ENCODE data around the gene NPB.

Gene NPB

GRCh38 chr17:81899514-81900166, 2.4 kb upstream of the NPB start:
- no peak for DNase-seq

DNA sequence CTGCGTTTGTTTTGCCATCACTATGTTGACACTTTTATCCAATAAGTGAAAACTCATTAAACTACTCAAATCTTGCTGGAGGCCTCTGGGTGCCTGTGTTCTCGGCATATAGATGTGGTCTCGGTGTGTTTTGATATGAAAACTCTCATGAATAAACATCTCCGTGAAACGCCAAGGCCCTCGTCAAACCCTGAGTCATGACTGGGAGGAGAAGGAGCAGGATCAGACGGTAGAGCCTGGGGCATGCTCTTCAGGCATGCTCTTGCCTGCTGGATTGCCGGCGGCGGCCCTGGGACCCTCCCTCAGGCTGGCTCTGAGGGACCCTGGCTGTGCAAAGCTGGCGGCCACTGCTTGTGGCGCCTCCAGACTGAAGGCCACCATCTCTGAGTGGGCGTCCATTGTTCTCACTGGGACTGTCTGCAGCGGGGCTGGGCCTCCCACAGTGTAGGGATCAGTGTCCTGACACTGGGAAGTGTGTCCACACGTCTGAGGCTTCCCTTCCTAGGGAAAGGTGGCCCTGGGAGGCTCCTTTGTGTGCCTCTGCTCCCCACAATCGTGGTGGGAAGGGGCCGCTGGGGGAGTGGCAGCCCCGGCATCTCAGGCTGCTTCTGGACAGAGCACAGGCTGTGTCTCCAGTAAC, 1.7 kb upstream of the NPB start:
- DNase-seq = no peak

- no peak for DNase-seq
Measured at GRCh38 chr17:81901167-81902022, 643 bp upstream of the NPB start.

DNA sequence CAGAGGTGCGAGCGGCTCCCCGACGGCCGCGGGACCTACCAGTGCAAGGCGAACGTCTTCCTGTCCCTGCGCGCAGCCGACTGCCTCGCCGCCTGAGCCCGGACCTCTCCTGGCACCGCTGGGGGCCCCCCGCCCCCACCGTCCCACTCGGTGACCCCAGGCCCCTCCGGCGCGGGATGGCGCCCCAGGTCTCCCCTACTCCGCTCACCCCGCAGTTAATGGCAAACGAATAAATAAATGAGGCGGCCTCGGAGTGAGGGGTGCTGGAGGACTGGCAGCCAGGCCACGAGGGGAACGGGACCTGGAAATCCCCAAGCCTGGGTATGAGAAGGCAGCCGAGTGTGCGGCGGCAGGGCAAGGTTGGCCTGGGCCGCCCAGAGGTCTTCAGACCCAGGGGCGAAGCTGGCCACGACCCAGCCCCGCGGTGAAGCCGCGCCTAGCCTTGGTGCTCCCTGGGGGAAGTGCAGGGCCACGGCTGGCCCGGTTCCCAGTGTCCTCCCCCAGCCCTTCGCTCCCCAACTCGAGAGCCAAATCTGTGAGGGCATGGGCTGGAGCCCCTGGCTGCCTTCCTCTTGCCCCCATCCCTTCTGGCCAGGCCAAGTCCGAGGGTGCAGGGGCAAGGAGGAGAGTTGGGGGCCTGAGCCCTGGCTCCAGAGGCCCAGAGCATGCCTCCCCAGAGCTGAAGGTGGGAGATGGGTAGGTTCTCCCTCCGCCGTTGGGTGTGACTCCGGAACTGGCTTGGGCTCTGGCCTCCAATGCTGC, 796 bp downstream of the NPB start:
- no peak for DNase-seq

DNA sequence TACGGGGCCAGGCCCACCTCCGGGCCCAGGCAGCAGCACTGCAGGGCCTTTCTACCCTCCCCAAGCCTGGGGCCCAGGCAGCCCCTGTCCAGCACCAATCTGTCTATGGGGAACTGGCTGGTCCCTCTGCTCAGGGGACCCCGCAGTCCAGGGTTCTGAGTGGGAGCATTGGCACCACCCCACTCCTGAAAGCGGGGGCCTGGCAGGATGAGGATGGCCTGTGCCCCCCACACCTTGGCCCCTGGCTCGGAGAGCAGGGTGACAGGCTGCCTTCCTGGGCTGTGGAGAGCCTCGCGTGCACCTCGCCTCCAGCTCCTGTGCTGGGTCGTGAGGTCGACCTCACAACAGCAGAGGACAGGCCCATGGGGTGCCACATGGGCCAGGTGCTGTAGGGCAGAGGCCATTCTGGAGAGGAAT, 1.4 kb downstream of the NPB start:
- no peak for DNase-seq

DNA sequence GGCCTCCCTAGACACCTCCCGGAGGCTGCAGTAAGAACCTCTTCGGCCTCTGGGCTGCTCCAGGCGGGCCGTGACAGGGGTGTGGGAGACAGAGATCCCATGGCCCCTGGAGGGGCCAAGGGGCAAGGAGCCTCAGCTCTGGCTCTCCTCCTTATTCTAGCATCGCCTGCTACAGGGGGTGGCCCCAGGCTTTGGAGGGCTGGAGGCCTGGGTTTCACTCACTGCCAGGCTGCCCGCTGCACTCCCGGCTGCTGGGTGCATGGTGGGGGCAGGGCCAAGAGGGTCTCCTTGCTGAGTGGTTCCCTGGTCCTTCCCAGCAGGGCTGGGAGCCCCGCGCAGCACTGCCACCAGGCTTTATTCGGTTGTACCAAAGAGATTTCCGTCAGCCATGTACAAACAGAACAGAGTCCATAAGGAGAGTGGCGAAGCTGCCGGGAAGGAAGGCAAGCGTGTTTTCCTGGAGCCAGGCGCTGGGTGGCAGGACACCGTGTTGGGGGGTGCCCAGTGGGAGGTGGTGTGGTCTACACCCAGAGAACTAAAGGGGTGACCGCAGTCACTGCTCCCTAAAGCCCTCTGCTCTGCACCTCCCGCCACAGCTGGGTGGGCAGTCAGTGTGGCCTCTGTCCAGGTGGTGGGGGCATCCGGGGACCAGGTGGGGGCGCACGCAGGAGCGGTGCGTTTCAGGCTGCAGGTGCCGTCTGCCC, 2.0 kb downstream of the NPB start:
- DNase-seq = no peak

GRCh38 chr17:81904600-81905423, 2.8 kb downstream of the NPB start:
- DNase-seq = no peak

- no peak for DNase-seq
Measured at GRCh38 chr17:81905424-81905875, 3.4 kb downstream of the NPB start.

GRCh38 chr17:81905993-81906392, 4.0 kb downstream of the NPB start:
- no peak for DNase-seq

- no peak for DNase-seq
Measured at GRCh38 chr17:81906476-81907218, 4.6 kb downstream of the NPB start.

- no peak for DNase-seq
Measured at GRCh38 chr17:81907219-81908145, 5.4 kb downstream of the NPB start.

- no peak for DNase-seq
Measured at GRCh38 chr17:81908793-81909192, 6.8 kb downstream of the NPB start.

DNA sequence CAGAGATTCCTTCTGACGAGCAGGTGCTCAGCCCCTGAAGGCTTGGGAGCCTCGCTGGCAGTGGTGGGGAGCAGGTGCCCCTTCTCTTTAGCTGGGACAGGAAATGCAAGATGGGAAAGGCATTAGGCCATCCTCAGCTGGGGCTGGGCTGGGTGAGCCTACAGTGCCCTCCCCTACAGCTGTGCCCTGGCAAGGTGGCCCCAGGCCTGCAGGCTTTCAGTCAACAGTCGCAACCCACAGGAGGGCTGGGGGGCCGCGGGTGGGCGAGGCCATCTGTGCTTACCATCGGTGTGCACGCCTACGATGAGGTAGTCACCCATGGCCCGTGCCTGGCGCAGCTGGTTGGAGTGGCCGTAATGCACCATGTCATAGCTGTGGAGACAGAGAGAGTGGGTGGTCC, 7.2 kb downstream of the NPB start:
- no peak for DNase-seq

DNA sequence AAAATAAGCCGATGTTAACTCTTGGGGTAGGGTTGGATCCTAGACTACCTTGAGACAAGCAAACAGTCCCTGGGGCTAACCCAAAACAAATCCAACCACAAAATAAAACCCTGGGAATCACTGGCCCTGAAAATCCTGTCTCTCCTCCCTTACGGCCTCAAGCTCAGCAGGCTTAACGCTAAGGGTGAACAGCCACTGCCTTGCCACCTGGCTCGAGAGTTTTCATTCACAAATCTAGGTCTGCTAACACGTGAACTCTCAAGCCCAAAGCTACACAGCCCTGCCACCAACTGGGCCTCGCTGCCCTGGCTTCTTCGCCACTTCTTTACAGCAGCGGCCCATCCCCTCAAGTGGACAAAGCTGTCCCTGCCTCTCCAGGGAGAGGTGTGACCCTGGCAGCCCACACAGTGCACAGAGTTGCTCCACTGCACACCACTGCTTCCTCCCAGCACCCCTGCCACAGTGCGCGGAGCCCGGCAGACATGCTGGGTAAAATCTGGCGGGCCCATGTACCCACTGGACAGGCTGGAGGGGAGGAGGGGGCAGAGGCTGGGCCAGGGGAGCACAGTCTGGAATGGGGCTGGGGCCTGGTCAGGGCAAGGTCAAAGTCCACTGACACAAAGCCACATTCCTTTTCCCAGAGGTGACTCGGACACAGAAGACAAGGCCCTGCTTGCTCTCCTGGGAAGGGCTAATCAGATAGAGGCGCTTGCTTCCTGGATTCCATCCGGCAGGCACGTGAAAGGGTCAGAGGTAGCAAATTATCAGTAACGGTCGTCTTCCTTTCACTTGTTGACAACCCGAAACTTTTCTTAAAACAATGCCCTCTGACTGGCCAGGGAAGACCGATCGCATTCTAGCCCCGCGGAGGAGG, 8.2 kb downstream of the NPB start:
- no peak for DNase-seq

DNA sequence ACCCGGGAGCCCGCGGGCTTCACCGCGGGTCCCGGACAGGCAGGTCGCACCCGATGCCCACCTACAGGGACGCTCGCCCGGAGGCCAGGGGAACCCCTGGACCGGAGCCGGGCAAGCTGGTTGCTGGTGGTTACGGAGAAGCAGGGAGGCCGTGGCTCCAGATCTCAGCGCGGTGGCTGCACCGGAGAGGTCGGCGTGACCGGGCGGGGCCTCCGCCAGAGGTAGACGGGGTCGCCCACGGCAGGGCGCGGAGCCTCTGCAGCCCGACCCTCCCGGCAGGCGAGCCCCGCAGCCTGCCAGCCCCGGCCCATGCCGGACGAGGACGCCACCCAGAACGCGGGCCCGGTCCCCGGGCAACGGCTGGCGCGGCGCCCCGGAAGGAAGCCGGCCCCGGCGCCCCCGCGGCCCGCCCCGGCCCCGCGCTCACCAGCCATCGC, 8.8 kb downstream of the NPB start:
- no peak for DNase-seq

DNA sequence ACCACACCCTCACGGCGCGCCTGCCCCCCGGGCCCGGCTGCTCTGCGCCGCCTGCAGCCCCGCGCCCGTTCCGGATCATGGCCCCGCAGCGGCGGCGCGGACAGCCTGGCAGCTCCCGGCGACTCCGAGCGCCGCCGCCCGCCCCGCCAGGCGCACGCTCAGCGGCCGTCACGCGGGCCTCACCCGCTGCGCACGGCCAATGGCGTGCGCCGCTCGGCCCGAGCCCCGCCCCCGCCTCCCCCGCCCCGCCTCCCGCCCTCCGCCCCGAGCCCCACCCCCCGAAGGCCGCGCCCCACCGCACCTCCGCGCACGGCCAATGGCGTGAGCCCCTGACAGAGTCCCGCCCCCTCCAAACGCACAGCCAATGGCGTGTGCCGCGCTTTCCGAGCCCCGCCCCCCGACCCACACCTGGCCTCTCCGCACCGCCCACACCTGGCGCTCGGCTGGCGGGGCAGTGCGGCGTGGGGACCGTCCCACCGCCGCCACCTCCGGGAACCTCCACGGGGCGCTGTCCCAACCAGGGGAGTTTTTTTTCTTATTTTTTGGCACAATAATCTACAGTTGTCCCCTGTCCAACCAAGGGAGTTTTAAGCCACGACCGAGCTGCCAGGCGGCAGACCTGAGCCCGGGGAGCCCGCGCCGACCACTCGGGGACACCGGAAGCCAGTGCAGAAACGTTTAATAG, 9.4 kb downstream of the NPB start, which contains the start of gene PCYT2:
Gene PCYT2, minus strand, starts transcription at position 123 of the 685 bp plus-strand sequence. Its CDS starts 44 bp downstream, at position 79.
- peak; percentile 95 for DNase-seq

DNA sequence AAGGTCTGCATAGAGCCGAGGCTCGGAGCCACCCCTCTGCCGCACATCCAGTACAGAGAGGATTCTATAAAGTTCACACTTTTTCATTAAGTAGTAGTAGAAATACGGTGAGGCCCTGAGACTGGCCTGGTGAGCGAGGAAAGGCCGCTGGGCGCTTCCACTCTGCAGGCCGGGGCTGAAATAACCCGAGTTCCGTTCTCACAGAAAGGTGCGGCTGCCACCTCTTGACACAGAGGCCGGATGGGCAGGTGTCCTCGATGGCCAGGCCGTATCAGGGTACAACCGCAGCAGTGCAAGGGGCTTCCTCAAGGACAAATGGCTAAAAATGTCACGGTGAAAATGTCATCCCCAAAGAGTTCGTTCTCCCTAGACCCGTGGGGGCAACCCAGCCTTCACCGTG, 9.9 kb downstream of the NPB start:
- DNase-seq = no peak

Measured in activated CD4-positive, alpha-beta T cell treated with anti-CD3 and anti-CD28 coated beads, Interleukin-10, Interleukin-2, amounts not matched to agents 100 ng/mL and 50 ng/mL, durations not matched to agents 16 hours and 8 hours (primary cell).